GM23248 (cell line): Measurements from ENCODE around the gene DLG2.

ENCODE experiments used
- EZH2 ChIP-seq: fragments of 200-600 bp; sonication (generic); IDR thresholded peaks from 2 replicates; pipeline ENCODE4 v1.6.1; 2018; ENCODE audit warnings: antibody characterized with exemption, mild to moderate bottlenecking; ENCODE audit not compliant: insufficient read depth, poor library complexity, severe bottlenecking
- EZH2phosphoT487 ChIP-seq: fragments of 200-600 bp; sonication (generic); IDR thresholded peaks from 2 replicates; pipeline ENCODE4 v1.6.1; 2018; ENCODE audit warnings: antibody characterized with exemption, moderate library complexity, mild to moderate bottlenecking, low read depth; ENCODE audit not compliant: insufficient read depth

GRCh38 chr11:84021291-84021690, 1605.9 kb downstream of the DLG2 start:
- TF ChIP-seq EZH2 (no peak), EZH2phosphoT487 (no peak)
